ENCODE data around the gene SLC5A10. TPM values are rescaled to one million over a fixed set of nuclear protein-coding genes. Genes with fewer than 3 reads are reported as not detected.
"Not testable (repeated sequence)": the region's sequence is repeated elsewhere in the genome, so short reads cannot be mapped to it uniquely, and the experiment has no call there.

SLC5A10 gene
- total and polyA plus RNA-seq, 7 donors, result 0.19 TPM; not detected in 6

DNA sequence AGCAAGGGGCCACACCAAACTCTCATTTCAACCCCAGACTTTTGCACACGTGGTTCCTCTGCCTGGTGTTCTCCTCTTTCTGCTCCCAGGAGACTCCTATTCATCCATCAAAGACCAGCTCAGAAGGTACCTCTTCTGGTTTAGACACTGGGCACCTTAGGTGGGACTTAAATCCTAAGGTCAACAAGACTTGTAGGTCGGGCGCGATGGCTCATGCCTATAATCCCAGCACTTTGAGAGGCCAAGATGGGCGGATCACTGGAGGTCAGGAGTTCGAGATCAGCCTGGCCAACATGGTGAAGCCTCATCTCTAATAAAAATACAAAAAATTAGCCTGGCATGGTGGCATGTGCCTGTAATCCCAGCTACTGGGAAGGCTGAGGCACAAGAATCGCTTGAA lies 95.5 kb downstream of the SLC5A10 start:
- H3K36me3 ChIP-seq; H3K27me3 ChIP-seq; H3K27ac ChIP-seq; H3K9me3 ChIP-seq; intact Hi-C loops (cut with DNase I); H3K4me3 ChIP-seq; H3K4me1 ChIP-seq; DNase-seq: not testable (repeated sequence)
- 94 to 97% methylated on average over 5 of the region's 7 CpGs for WGBS, 2 donors

DNA sequence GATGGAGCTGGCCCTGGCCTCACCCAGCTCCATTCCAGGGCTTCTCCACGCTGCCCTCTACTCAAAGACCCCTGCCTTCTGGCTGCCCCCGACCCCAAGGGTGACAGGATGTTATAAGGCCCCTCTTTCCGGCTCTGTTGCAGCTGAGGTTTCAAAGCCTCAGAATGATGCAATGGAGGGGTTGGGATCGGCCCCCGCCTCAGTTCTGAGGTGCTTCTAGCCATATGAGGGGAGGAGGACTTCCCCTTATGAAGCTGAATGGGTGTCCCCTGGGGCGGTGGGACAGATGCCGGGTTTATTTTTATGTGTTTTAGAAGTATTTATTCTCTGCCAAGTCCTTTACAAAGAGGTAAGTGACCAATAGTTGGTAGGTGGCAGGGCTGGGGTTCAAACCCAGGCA lies 96.9 kb downstream of the SLC5A10 start:
- not testable (repeated sequence) for DNase-seq

DNA sequence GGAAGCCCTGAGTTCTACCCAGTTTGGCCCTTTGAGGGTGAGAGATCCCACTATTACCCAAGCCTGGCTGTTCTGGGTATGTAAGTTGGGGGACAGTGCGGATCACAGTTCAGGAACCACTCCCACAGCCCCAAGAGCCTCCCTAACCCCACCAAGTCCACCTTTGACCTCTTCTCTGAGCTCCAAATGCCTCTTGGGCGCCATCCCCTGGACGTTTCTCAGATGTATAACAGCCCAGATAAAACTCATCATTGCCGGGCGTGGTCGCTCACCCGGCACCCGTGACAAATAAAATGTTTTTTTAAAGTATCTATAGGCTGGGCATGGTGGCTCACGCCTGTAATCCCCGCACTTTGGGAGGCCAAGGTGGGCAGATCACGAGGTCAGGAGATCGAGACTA lies 103.5 kb downstream of the SLC5A10 start:
- DNase-seq; H3K27me3 ChIP-seq; H3K36me3 ChIP-seq; intact Hi-C loops (cut with DNase I); H3K4me3 ChIP-seq; H3K27ac ChIP-seq; H3K4me1 ChIP-seq; H3K9me3 ChIP-seq: not testable (repeated sequence)
- no CpG with 5 or more reads among the region's 12 CpGs for WGBS, 2 donors

More for the DNA sequence above, 96.9 kb downstream of the SLC5A10 start:
- H3K9me3 ChIP-seq; H3K4me1 ChIP-seq; H3K27ac ChIP-seq; intact Hi-C loops (cut with DNase I); H3K4me3 ChIP-seq; H3K36me3 ChIP-seq; H3K27me3 ChIP-seq: not testable (repeated sequence)
- 73 to 83% methylated on average over 4 of the region's 7 CpGs for WGBS, 2 donors

DNA sequence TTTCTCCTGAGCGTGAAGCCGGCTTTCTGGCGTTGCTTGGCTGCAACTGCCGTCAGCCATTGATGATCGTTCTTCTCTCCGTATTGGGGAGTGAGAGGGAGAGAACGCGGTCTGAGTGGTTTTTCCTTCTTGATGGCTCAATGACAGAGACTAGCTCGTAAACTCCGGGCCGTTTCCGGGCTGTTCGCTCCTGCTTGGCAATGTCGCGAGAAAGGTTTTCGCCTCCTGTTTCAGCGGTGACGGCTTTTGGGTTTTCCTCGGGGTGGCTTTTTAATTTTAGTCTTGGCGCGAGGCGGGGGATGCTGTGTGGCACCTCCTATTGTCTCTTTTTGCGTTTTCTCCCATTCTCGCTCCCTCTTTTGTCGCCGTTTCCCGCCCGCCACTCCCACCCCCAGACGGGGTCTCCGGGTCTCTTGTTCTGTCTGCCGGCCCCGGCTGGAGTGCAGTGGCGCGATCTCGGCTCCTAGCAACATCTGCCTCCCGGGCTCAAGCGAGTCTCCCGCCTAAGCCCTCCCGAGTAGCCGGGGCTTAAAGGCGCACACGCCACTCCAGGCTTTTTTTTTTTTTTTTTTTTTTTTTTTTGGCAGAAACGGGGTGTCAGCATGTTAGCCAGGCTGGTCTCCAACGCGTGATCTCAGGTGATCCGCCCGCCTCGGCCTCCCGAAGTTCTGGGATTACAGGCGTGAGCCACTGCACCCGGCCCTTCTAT lies 110.2 kb downstream of the SLC5A10 start:
- intact Hi-C loops (cut with DNase I); H3K4me1 ChIP-seq; H3K9me3 ChIP-seq; H3K36me3 ChIP-seq; H3K27me3 ChIP-seq; H3K4me3 ChIP-seq: not testable (repeated sequence)
- DNase-seq, result peak; percentile 91
- TF ChIP-seq POLR2AphosphoS5 (IDR thresholded peaks at IDR 0.05), result peak in 3 of 4 donors; percentile 28 to 75 (median 61)
- 0 to 1% methylated on average over 24 to 25 of the region's 51 CpGs for WGBS, 2 donors
- H3K27ac ChIP-seq, result peak overlapping the region in 3 of 4 donors; percentile 50 to 65 (median 56)

DNA sequence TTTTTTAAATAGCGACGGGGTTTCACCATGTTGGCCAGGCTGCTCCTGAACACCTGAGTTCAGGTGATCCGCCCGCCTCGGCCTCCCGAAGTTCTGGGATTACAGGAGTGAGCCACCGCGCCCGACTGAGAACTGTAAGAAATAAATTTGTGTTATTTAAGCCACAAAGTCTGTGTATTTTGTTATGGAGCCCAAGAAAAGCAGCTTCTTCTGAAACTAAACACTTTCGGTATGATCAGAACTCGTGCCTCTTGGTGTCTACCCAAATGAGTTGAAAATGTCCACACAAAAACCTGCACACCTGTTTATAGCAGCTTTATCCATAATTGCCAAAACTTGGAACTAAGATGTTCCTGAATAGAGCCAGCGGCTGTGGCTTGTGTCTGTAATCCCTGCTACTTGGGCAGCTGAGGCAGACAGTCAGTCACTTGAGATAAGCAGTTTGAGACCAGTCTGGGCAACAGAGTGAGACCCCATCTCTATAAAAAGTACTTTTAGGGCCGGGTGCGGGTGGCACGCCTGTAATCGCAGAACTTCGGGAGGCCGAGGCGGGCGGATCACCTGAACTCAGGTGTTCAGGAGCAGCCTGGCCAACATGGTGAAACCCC lies 110.9 kb downstream of the SLC5A10 start:
- H3K4me3 ChIP-seq; DNase-seq; H3K9me3 ChIP-seq; H3K36me3 ChIP-seq; intact Hi-C loops (cut with DNase I); H3K4me1 ChIP-seq; H3K27ac ChIP-seq; H3K27me3 ChIP-seq: not testable (repeated sequence)
- WGBS, 2 donors, result no CpG with 5 or more reads among the region's 20 CpGs

DNA sequence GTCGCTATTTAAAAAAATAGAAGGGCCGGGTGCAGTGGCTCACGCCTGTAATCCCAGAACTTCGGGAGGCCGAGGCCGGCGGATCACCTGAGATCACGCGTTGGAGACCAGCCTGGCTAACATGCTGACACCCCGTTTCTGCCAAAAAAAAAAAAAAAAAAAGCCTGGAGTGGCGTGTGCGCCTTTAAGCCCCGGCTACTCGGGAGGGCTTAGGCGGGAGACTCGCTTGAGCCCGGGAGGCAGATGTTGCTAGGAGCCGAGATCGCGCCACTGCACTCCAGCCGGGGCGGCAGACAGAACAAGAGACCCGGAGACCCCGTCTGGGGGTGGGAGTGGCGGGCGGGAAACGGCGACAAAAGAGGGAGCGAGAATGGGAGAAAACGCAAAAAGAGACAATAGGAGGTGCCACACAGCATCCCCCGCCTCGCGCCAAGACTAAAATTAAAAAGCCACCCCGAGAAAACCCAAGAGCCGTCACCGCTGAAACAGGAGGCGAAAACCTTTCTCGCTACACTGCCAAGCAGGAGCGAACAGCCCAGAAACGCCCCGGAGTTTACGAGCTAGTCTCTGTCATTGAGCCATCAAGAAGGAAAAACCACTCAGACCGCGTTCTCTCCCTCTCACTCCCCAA lies 111.5 kb downstream of the SLC5A10 start:
- peak; percentile 93 to 96 for TF ChIP-seq POLR2A (IDR thresholded peaks at IDR 0.05)
- peak in 3 of 4 donors; percentile 42 to 99 (median 97) for TF ChIP-seq POLR2AphosphoS5 (IDR thresholded peaks at IDR 0.05)
- H3K27me3 ChIP-seq; H3K9me3 ChIP-seq; intact Hi-C loops (cut with DNase I); H3K4me1 ChIP-seq; H3K36me3 ChIP-seq: not testable (repeated sequence)
- DNase-seq, result peak; percentile 87
- 0% methylated on average over 28 to 30 of the region's 44 CpGs for WGBS, 2 donors
- Histone ChIP-seq H3K27ac (peak overlapping the region in 3 of 4 donors; percentile 47 to 80 (median 55)), H3K4me3 (peak overlapping the region in 1 of 4 donors; percentile 32)

DNA sequence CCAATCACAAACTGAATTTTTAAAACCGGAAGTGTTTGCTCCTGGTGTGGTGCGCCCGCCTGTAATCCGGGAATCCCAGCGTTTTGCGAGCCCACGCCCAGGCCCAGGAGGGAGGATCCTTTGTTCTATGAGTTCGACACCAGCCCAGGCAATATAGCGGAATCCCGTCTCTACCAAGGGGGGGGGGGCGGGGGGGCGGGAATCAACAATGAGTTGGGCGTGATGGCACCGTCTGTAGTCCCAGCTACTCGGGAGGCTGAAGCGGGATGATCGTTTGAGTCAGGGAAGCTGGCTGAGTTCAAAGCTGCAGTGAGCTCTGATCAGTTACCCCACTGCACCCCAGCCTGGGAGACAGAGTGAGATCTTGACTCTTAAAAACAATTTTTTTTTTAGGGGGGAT lies 112.4 kb downstream of the SLC5A10 start:
- H3K27me3 ChIP-seq; intact Hi-C loops (cut with DNase I); H3K4me1 ChIP-seq; H3K36me3 ChIP-seq; H3K9me3 ChIP-seq: not testable (repeated sequence)
- DNase-seq, result peak; percentile 55
- 0 to 3% methylated on average over 5 to 7 of the region's 17 CpGs for WGBS, 2 donors
- H3K4me3 ChIP-seq, result peak overlapping the region in 1 of 4 donors; percentile 30
- peak overlapping the region in 1 of 4 donors; percentile 68 for H3K27ac ChIP-seq

DNA sequence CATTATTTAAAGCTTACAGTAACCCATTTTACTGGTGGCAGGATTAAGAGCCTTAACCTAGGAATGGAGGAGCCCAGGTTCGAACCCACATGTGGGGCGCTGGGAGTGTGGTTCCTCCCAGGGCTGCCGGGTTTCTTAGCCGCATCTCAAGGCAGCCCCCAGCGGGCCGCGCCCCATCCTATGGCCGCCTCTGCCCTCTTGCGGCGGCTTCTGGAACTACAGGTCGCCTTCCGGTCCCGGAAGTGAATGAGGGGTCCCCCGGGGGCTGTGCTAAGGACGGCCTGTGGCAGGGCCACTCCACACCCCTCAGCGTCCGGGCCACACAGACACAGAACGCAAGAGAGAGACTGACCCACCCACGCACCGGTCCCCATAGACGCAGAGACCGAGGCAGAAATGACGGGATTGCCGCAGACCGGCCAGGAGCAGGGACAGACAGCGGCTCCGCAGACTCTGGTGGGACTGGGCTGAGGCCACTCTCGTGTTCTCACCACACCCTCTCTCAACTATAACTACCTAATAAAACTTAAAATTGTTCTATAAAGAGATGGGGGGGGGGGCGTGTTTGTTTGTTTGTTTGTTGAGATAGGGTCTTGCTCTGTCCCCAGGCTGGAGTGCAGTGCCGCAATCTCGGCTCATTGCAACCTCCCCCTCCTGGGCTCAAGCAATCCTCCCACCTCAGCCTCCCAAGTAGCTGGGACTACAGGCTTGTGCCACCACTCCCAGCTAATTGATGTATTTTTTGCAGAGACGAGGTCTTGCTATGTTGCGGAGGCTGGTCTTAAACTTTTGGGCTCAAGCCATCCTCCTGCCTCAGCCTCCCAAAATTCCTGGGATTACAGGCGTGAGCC lies 118.6 kb downstream of the SLC5A10 start:
- DNase-seq; H3K4me3 ChIP-seq; H3K27ac ChIP-seq; H3K4me1 ChIP-seq; H3K36me3 ChIP-seq; H3K9me3 ChIP-seq; intact Hi-C loops (cut with DNase I); H3K27me3 ChIP-seq: not testable (repeated sequence)
- WGBS, 2 donors, result no CpG with 5 or more reads among the region's 34 CpGs

Small RNA genes lying within 50 kb of the gene (small RNA-seq; reads per million reads assigned to genes)
- gene AC090286.3 (0 reads per million in 3 donors), gene RF00324 (0 reads per million in 3 donors)

Other genes with a start within 250 kb of the SLC5A10 start
- under 1 TPM in 2 of 4 donors, not detected in 2; 0.28 to 0.33 TPM for gene FBXW10, start 208.1 kb upstream of the SLC5A10 start, total RNA-seq
- under 1 TPM in 1 of 3 donors, not detected in 2; 0.03 TPM for gene FBXW10, start 208.1 kb upstream of the SLC5A10 start, polyA plus RNA-seq
- gene TVP23B, start 171.0 kb upstream of the SLC5A10 start, total RNA-seq, result 10 to 100 TPM; 18.9 to 27.5 (median 24.5) TPM
- gene TVP23B, start 171.0 kb upstream of the SLC5A10 start, polyA plus RNA-seq, result 10 to 100 TPM; 22.8 to 26.1 (median 25.8) TPM
- 10 to 100 TPM; 23.6 to 45.7 (median 33.2) TPM for gene PRPSAP2, start 94.0 kb upstream of the SLC5A10 start, total RNA-seq
- gene PRPSAP2, start 94.0 kb upstream of the SLC5A10 start, polyA plus RNA-seq, result 10 to 100 TPM; 25.7 to 30.0 (median 28.2) TPM
- gene FAM83G, start 52.6 kb downstream of the SLC5A10 start, total RNA-seq, result 1 to 10 TPM; 2.3 to 2.9 (median 2.6) TPM
- gene FAM83G, start 52.6 kb downstream of the SLC5A10 start, polyA plus RNA-seq, result 10 to 100 TPM; 10.2 to 23.8 (median 22.0) TPM
- 1 to 10 TPM; 2.8 to 9.6 (median 3.2) TPM for gene GRAP, start 94.8 kb downstream of the SLC5A10 start, total RNA-seq
- gene GRAP, start 94.8 kb downstream of the SLC5A10 start, polyA plus RNA-seq, result 10 to 100 TPM in 1 of 3 donors, 1 to 10 TPM in 2; 1.2 to 18.2 (median 9.6) TPM
- 1 to 10 TPM in 2 of 4 donors, under 1 TPM in 1, not detected in 1; 0.54 to 3.9 (median 2.5) TPM for gene GRAPL, start 175.4 kb downstream of the SLC5A10 start, total RNA-seq
- gene GRAPL, start 175.4 kb downstream of the SLC5A10 start, polyA plus RNA-seq, result 10 to 100 TPM in 1 of 3 donors, 1 to 10 TPM in 1, not detected in 1; 2.4 to 14.8 TPM